GM12878 (cell line): ENCODE measurements around the gene BRD2. TPM values are rescaled to one million over a fixed set of nuclear protein-coding genes. Genes with fewer than 3 reads are reported as not detected.

Source experiments
- ATAC-seq: fragments of 200-7000 bp; cut with Tn5 transposase; 3 replicates; pipeline ENCODE4 v1.9.1; 2020; ENCODE audit warnings: mild to moderate bottlenecking, moderate library complexity
- BruUV-seq: library from RNA; stranded (reverse); fragments of 400-500 nt; replicated peaks from 2 replicates; lab custom pipeline; 2021; lab: Mats Ljungman, UMichigan
- CTCF ChIA-PET: fragments of 300-600 bp; sonication (Branson Sonifier 250); formaldehyde crosslinking; extraction: SDS; loops from one replicate; lab custom pipeline; 2021; ENCODE audit warnings: inconsistent platforms; lab: Yijun Ruan, JAX
- POLR2A ChIA-PET: fragments of 350-600 bp; formaldehyde crosslinking; extraction: SDS; loops from one replicate; lab custom pipeline; 2021; ENCODE audit warnings: inconsistent platforms; lab: Charles Lee
- RAD21 ChIA-PET: fragments of 300-600 bp; sonication (Branson Sonifier 250); formaldehyde crosslinking; loops from one replicate; lab custom pipeline; 2023; ENCODE audit warnings: antibody characterized with exemption; ENCODE audit not compliant: unreplicated experiment; lab: Charles Lee
- SMC1A ChIA-PET: fragments of 300-600 bp; sonication (Branson Sonifier 250); formaldehyde crosslinking; loops from one replicate; lab custom pipeline; 2023; ENCODE audit not compliant: unreplicated experiment, uncharacterized antibody; lab: Charles Lee
- DNase-seq: peaks from one replicate; pipeline ENCODE4 v3.0.0-alpha.2; 2011; ENCODE audit warnings: low read depth, low spot score
- FAIRE-seq: peaks from 3 replicates; lab custom pipeline; 2011; peaks lifted over from hg19 to GRCh38; lab: Jason Lieb, UNC
- H2AFZ ChIP-seq: 2 replicates; pipeline ENCODE4 v1.6.0; 2011; ENCODE audit warnings: low read depth, low read length, control low read depth; ENCODE audit not compliant: control insufficient read depth
- H3K27ac ChIP-seq: 2 replicates; pipeline ENCODE4 v1.5.1; 2011; ENCODE audit warnings: control low read depth; ENCODE audit not compliant: control insufficient read depth, insufficient read depth
- H3K27me3 ChIP-seq, 2 experiments: replicated peaks in 1 of 2; 2 replicates each; pipeline versions ENCODE4 v1.6.0 to v1.6.1; 2011; ENCODE audit warnings: low read length in 1 of 2; ENCODE audit not compliant: control insufficient read depth in 2 of 2, insufficient read depth in 2 of 2
- H3K36me3 ChIP-seq, 2 experiments: 2 replicates each; pipeline ENCODE4 v1.5.1; 2011; ENCODE audit warnings: low read length in 1 of 2; ENCODE audit not compliant: control insufficient read depth in 2 of 2, insufficient read depth in 2 of 2
- H3K4me1 ChIP-seq: 2 replicates; pipeline ENCODE4 v1.6.1; 2011; ENCODE audit warnings: mild to moderate bottlenecking, low read length, moderate library complexity, mixed read lengths; ENCODE audit not compliant: control insufficient read depth, insufficient read depth
- H3K4me2 ChIP-seq: 2 replicates; pipeline ENCODE4 v1.6.0; 2011; ENCODE audit warnings: control low read depth; ENCODE audit not compliant: control insufficient read depth, insufficient read depth
- H3K4me3 ChIP-seq: fragments of 200-600 bp; sonication (generic); 2 replicates; pipeline ENCODE4 v1.5.1; 2016
- H3K79me2 ChIP-seq: 2 replicates; pipeline ENCODE4 v1.6.0; 2011; ENCODE audit warnings: low read length; ENCODE audit not compliant: control insufficient read depth, insufficient read depth
- H3K9ac ChIP-seq: 2 replicates; pipeline ENCODE4 v1.8.0; 2011; ENCODE audit warnings: low read length, control low read depth, mixed read lengths; ENCODE audit not compliant: control insufficient read depth, insufficient read depth
- H3K9me3 ChIP-seq: replicated peaks from 3 replicates; pipeline ENCODE4 v1.5.1; 2011; ENCODE audit warnings: mild to moderate bottlenecking, low read length; ENCODE audit not compliant: control insufficient read depth, insufficient read depth
- H4K20me1 ChIP-seq: 2 replicates; pipeline ENCODE4 v1.6.0; 2011; ENCODE audit not compliant: control insufficient read depth, insufficient read depth
- DPF2 ChIP-seq: fragments of 450-650 bp; IDR thresholded peaks from 2 replicates; pipeline ENCODE4 v1.6.1; 2017; ENCODE audit warnings: mild to moderate bottlenecking
- HDAC2 ChIP-seq: fragments of 200-600 bp; sonication (generic); IDR thresholded peaks from 2 replicates; pipeline ENCODE4 v1.6.1; 2017
- MTA3 ChIP-seq: IDR thresholded peaks from 2 replicates; pipeline ENCODE4 v1.6.1; 2012; ENCODE audit warnings: low read length, inconsistent platforms, borderline replicate concordance
- NFIC ChIP-seq: IDR thresholded peaks from 2 replicates; pipeline ENCODE4 v1.6.1; 2012; ENCODE audit warnings: low read depth, mild to moderate bottlenecking, inconsistent platforms, low read length, moderate library complexity
- POLR2AphosphoS2 ChIP-seq: IDR thresholded peaks from 2 replicates; pipeline ENCODE4 v1.6.1; 2011; ENCODE audit warnings: low read depth, mild to moderate bottlenecking, low read length, improper control_type of control experiment, moderate library complexity
- POLR2AphosphoS5 ChIP-seq: IDR thresholded peaks from 2 replicates; pipeline ENCODE4 v1.6.1; 2011; ENCODE audit warnings: mild to moderate bottlenecking, low read length, inconsistent platforms
- SMAD1 ChIP-seq: fragments of 450-650 bp; IDR thresholded peaks from 2 replicates; pipeline ENCODE4 v1.6.1; 2018; ENCODE audit warnings: mild to moderate bottlenecking, low read depth; ENCODE audit not compliant: partially characterized antibody
- SMAD5 ChIP-seq: IDR thresholded peaks from 2 replicates; pipeline ENCODE4 v1.6.1; 2016; ENCODE audit warnings: antibody characterized with exemption, low read depth
- STAT3 ChIP-seq: IDR thresholded peaks from 2 replicates; pipeline ENCODE4 v1.6.1; 2011; ENCODE audit warnings: low read depth, low read length, improper control_type of control experiment
- TCF3 ChIP-seq: IDR thresholded peaks from 2 replicates; pipeline ENCODE4 v1.6.1; 2012; ENCODE audit warnings: low read depth, mild to moderate bottlenecking, low read length, borderline replicate concordance; ENCODE audit not compliant: insufficient read depth
- WRNIP1 ChIP-seq: IDR thresholded peaks from 2 replicates; pipeline ENCODE4 v1.6.1; 2011; ENCODE audit warnings: low read depth, low read length, improper control_type of control experiment, borderline replicate concordance
- YBX1 ChIP-seq: fragments of 450-650 bp; IDR thresholded peaks from 2 replicates; pipeline ENCODE4 v1.6.1; 2016; ENCODE audit warnings: antibody characterized with exemption
- ZBED1 ChIP-seq: IDR thresholded peaks from 2 replicates; pipeline ENCODE4 v1.6.1; 2016; ENCODE audit warnings: borderline replicate concordance
- WGBS: methylation state at CpG from one replicate; pipeline ENCODE4 v1.1.6; 2016; ENCODE audit warnings: low lambda C conversion rate; ENCODE audit not compliant: insufficient replicate concordance, insufficient coverage; ENCODE audit errors: missing lambda C conversion rate; 5-methylcytosine and 5-hydroxymethylcytosine counted together
- in situ Hi-C: fragments of 300-500 bp; cut with MboI; formaldehyde crosslinking; loops from 9 replicates; pipeline ENCODE4 v1.14.3; 2018; ENCODE audit warnings: mixed read lengths
- intact Hi-C: fragments of 100-400 bp; cut with micrococcal nuclease; formaldehyde crosslinking; loops from one replicate; pipeline ENCODE4 v1.14.2; 2022; ENCODE audit not compliant: unreplicated experiment
- polyA plus RNA-seq, 11 experiments: library from polyadenylated mRNA; depleted of rRNA in 4 of 11; unstranded in 6 of 11; stranded (reverse) in 5 of 11; fragments of >200 nt; fragmentation: Nextera tagmentation in 4 of 11; fragmentation: Illumina TruSeq in 1 of 11; extraction: Ambion mirVana in 4 of 11; extraction: Trizol in 1 of 11; gene quantifications; 1 replicate in 1 of 11; 2 replicates in 10 of 11; pipeline versions ENCODE4 v1.2.1 to v1.2.3, GENCODE V29; 2011 to 2016; ENCODE audit warnings: inconsistent platforms in 2 of 11, missing spikeins in 2 of 11, low read depth in 1 of 11
- total RNA-seq, 4 experiments: library from RNA; depleted of rRNA in 3 of 4; stranded (reverse); fragments of >200 nt in 3 of 4; fragmentation: Illumina TruSeq in 1 of 4; extraction: Trizol in 1 of 4; gene quantifications; 2 replicates each; pipeline versions ENCODE4 v1.2.1 to v1.2.3, GENCODE V29; 2013 to 2021
- TF ChIP-seq, protein P1 (sequence below): fragments of 150-350 bp; IDR thresholded peaks from 2 replicates; pipeline ENCODE4 v1.6.1; 2014; ENCODE audit warnings: mild to moderate bottlenecking, low read depth, low read length
- TF ChIP-seq, protein P2 (sequence below): fragments of 450-650 bp; IDR thresholded peaks from 2 replicates; pipeline ENCODE4 v1.6.1; 2014; ENCODE audit warnings: mild to moderate bottlenecking
- TF ChIP-seq, protein P3 (sequence below): fragments of 450-650 bp; IDR thresholded peaks from 2 replicates; pipeline ENCODE4 v1.6.1; 2017; ENCODE audit warnings: borderline replicate concordance

Gene BRD2
- total and polyA plus RNA-seq, 10 of the 15 experiments (the other 5 are each of a cell fraction or from before 2014, with no cell fraction given) = 32.2 to 239 (median 139) TPM

DNA sequence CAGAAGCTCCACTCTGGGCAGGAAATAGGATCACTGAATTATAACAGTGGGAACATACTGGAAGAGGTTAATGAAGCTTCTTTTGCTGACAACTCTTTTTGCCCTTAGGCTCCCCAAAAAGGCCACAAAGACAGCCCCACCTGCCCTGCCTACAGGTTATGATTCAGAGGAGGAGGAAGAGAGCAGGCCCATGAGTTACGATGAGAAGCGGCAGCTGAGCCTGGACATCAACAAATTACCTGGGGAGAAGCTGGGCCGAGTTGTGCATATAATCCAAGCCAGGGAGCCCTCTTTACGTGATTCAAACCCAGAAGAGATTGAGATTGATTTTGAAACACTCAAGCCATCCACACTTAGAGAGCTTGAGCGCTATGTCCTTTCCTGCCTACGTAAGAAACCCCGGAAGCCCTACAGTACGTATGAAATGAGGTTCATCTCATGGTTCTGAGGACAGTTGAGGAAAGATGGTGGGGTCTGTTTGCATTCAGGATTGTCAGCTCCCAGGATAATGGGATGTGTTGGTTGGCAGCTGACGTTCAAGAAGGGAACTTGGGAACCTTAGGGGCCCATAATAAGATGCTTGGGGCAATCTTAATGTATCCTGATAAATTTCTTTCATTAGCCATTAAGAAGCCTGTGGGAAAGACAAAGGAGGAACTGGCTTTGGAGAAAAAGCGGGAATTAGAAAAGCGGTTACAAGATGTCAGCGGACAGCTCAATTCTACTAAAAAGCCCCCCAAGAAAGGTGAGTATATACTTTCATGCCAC is 11.5 kb downstream of the BRD2 start:
- 81% methylated on average over 12 of the region's 12 CpGs for WGBS
- ChIA-PET SMC1A (interaction anchor here (0.8 to 9.4 kb wide), 7 partner anchors 10 to 98 kb away, joined by 3 to 195 read pairs (median 11); partner anchors contain the start of gene HLA-DMA), CTCF (interaction anchor here (0.6 to 3.6 kb wide), 17 partner anchors 9 to 194 kb away, joined by 3 to 32 read pairs (median 3); partner anchors contain the start of genes BRD2, HLA-DMA and TAP2), RAD21 (interaction anchor here (1.1 to 9.0 kb wide), 5 partner anchors 27 to 96 kb away, joined by 3 to 135 read pairs (median 4); partner anchors contain the start of genes HLA-DMA and HLA-DPB1), POLR2A (interaction anchor here (1.0 to 16.6 kb wide), 5 partner anchors 8 to 142 kb away, joined by 4 to 486 read pairs (median 5); partner anchors contain the start of genes BRD2, HLA-DMA and TAP2)
- H3K9me3 ChIP-seq = no peaks in the 10 kb centered on the region
- H3K27ac ChIP-seq = no peak overlapping the region
- TSS peak; percentile 4 for BruUV-seq
- no peak overlapping the region for H3K4me3 ChIP-seq
- peaks cover 20% of the 10 kb centered on the region; the same call in 1 of the 2 replicates for H4K20me1 ChIP-seq
- no peak overlapping the region for H2AFZ ChIP-seq
- intact Hi-C loops (no loop called here), in situ Hi-C loops (no loop called here)
- FAIRE-seq = no peak
- H3K4me2 ChIP-seq = no peak overlapping the region; the same call in 1 of the 2 replicates
- H3K36me3 ChIP-seq = peaks cover 44 to 48% of the 10 kb centered on the region in 2 experiments
- no peak for DNase-seq
- no peak for ATAC-seq
- H3K79me2 ChIP-seq = peaks cover 37% of the 10 kb centered on the region
- H3K9ac ChIP-seq = no peak overlapping the region
- H3K27me3 ChIP-seq = no peaks in the 10 kb centered on the region
- H3K4me1 ChIP-seq = no peaks in the 10 kb centered on the region; the same call in 1 of the 2 replicates
- TF ChIP-seq POLR2AphosphoS2 (peak; percentile 83), POLR2AphosphoS5 (peak; percentile 87), SMAD1 (no peak), WRNIP1 (no peak), MTA3 (0 out of 2 replicates have a peak, but pooled peaks have one; percentile 32), SMAD5 (no peak), DPF2 (no peak), HDAC2 (no peak), TCF3 (no peak), NFIC (no peak), YBX1 (no peak), STAT3 (no peak), ZBED1 (peak; percentile 30; the same call in 1 of the 2 replicates)
- TF ChIP-seq, protein P1, sequence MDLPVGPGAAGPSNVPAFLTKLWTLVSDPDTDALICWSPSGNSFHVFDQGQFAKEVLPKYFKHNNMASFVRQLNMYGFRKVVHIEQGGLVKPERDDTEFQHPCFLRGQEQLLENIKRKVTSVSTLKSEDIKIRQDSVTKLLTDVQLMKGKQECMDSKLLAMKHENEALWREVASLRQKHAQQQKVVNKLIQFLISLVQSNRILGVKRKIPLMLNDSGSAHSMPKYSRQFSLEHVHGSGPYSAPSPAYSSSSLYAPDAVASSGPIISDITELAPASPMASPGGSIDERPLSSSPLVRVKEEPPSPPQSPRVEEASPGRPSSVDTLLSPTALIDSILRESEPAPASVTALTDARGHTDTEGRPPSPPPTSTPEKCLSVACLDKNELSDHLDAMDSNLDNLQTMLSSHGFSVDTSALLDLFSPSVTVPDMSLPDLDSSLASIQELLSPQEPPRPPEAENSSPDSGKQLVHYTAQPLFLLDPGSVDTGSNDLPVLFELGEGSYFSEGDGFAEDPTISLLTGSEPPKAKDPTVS = no peak
- TF ChIP-seq, protein P2, sequence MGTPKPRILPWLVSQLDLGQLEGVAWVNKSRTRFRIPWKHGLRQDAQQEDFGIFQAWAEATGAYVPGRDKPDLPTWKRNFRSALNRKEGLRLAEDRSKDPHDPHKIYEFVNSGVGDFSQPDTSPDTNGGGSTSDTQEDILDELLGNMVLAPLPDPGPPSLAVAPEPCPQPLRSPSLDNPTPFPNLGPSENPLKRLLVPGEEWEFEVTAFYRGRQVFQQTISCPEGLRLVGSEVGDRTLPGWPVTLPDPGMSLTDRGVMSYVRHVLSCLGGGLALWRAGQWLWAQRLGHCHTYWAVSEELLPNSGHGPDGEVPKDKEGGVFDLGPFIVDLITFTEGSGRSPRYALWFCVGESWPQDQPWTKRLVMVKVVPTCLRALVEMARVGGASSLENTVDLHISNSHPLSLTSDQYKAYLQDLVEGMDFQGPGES = no peak
- TF ChIP-seq, protein P3, sequence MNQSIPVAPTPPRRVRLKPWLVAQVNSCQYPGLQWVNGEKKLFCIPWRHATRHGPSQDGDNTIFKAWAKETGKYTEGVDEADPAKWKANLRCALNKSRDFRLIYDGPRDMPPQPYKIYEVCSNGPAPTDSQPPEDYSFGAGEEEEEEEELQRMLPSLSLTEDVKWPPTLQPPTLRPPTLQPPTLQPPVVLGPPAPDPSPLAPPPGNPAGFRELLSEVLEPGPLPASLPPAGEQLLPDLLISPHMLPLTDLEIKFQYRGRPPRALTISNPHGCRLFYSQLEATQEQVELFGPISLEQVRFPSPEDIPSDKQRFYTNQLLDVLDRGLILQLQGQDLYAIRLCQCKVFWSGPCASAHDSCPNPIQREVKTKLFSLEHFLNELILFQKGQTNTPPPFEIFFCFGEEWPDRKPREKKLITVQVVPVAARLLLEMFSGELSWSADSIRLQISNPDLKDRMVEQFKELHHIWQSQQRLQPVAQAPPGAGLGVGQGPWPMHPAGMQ = no peak
